ENCODE measurements around the gene CSNK2A3. TPM values are rescaled to one million over a fixed set of nuclear protein-coding genes. Genes with fewer than 3 reads are reported as not detected.

CSNK2A3 gene
- total RNA-seq, 1 experiment from 2014 or later = 1.6 TPM

DNA sequence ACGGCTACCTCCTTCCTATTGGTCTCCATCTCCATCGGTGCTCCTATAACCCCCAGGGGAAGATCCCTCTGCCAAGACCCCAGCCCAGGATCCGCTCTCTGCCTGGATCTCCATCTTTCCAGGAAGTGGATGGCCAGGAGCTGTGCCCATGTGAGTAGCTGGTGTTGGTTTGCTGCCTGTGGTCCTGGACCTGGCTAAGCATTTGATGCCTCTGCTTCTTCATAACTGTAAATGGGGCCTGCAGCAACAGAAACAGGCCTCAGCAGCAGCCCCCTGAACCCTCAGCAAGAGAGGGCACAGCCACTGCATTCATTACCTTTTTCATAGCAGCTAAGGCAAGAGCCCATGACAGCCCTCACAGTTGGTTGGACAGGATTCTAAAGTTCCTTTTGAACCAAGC is 26.6 kb upstream of the CSNK2A3 start:
- Histone ChIP-seq H3K4me3 (no peak overlapping the region), H3K9me3 (ENCODE audit: insufficient read depth, low read depth) (no peaks in the 10 kb centered on the region), H3K4me1 (replicated peaks; ENCODE audit: insufficient read depth) (no peaks in the 10 kb centered on the region), H3K27me3 (ENCODE audit: insufficient read depth, low read depth) (peaks cover 13% of the 10 kb centered on the region), H3K9me2 (ENCODE audit: insufficient read depth) (no peaks in the 10 kb centered on the region), H2AFZ (no peak overlapping the region), H3K36me3 (ENCODE audit: low read depth) (no peaks in the 10 kb centered on the region), H3K4me2 (no peak overlapping the region), H3F3A (ENCODE audit: insufficient read depth, low read depth) (no peaks in the 10 kb centered on the region), H3K79me2 (ENCODE audit: low read depth) (no peaks in the 10 kb centered on the region), H3K27ac (no peak overlapping the region), H4K20me1 (ENCODE audit: insufficient read depth) (no peaks in the 10 kb centered on the region)
- POLR2A ChIA-PET (ENCODE audit: unreplicated experiment) = no interaction called here
- intact Hi-C loops (cut with micrococcal nuclease; ENCODE audit: unreplicated experiment) = no loop called here
- no TSS peak for BruUV-seq (replicated peaks)
- no peak for TF ChIP-seq EZH2 (IDR thresholded peaks at IDR 0.05; ENCODE audit: low read depth)
- TF ChIP-seq, protein P1, sequence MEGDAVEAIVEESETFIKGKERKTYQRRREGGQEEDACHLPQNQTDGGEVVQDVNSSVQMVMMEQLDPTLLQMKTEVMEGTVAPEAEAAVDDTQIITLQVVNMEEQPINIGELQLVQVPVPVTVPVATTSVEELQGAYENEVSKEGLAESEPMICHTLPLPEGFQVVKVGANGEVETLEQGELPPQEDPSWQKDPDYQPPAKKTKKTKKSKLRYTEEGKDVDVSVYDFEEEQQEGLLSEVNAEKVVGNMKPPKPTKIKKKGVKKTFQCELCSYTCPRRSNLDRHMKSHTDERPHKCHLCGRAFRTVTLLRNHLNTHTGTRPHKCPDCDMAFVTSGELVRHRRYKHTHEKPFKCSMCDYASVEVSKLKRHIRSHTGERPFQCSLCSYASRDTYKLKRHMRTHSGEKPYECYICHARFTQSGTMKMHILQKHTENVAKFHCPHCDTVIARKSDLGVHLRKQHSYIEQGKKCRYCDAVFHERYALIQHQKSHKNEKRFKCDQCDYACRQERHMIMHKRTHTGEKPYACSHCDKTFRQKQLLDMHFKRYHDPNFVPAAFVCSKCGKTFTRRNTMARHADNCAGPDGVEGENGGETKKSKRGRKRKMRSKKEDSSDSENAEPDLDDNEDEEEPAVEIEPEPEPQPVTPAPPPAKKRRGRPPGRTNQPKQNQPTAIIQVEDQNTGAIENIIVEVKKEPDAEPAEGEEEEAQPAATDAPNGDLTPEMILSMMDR (conservative IDR thresholded peaks at IDR 0.05) = no peak
- DNase-seq = no peak
- CTCF ChIA-PET = no interaction called here

GRCh38 chr11:11378184-11378940 is 25.3 kb upstream of the CSNK2A3 start:
- no peaks in the 10 kb centered on the region for H4K20me1 ChIP-seq (ENCODE audit: insufficient read depth)
- CTCF ChIA-PET = no interaction called here
- H3K9me2 ChIP-seq (ENCODE audit: insufficient read depth) = no peaks in the 10 kb centered on the region
- H2AFZ ChIP-seq = no peak overlapping the region
- H3K4me1 ChIP-seq (replicated peaks; ENCODE audit: insufficient read depth) = no peaks in the 10 kb centered on the region
- no peak overlapping the region for H3K4me3 ChIP-seq
- H3K79me2 ChIP-seq (ENCODE audit: low read depth) = no peaks in the 10 kb centered on the region
- no peaks in the 10 kb centered on the region for H3K36me3 ChIP-seq (ENCODE audit: low read depth)
- no peaks in the 10 kb centered on the region for H3K9me3 ChIP-seq (ENCODE audit: insufficient read depth, low read depth)
- no peak for TF ChIP-seq EZH2 (IDR thresholded peaks at IDR 0.05; ENCODE audit: low read depth)
- no peak for DNase-seq
- POLR2A ChIA-PET (ENCODE audit: unreplicated experiment) = no interaction called here
- BruUV-seq (replicated peaks) = no TSS peak
- no peaks in the 10 kb centered on the region for H3F3A ChIP-seq (ENCODE audit: insufficient read depth, low read depth)
- intact Hi-C loops (cut with micrococcal nuclease; ENCODE audit: unreplicated experiment) = no loop called here
- peaks cover 16% of the 10 kb centered on the region for H3K27me3 ChIP-seq (ENCODE audit: insufficient read depth, low read depth)
- H3K4me2 ChIP-seq = no peak overlapping the region
- H3K27ac ChIP-seq = no peak overlapping the region

GRCh38 chr11:11374358-11375148 is 21.5 kb upstream of the CSNK2A3 start:
- ChIA-PET POLR2A (ENCODE audit: unreplicated experiment) (no interaction called here), CTCF (no interaction called here)
- intact Hi-C loops (cut with micrococcal nuclease; ENCODE audit: unreplicated experiment) = no loop called here
- Histone ChIP-seq H3F3A (ENCODE audit: insufficient read depth, low read depth) (no peaks in the 10 kb centered on the region), H3K4me3 (no peak overlapping the region), H3K36me3 (ENCODE audit: low read depth) (no peaks in the 10 kb centered on the region), H3K9me3 (ENCODE audit: insufficient read depth, low read depth) (no peaks in the 10 kb centered on the region), H3K79me2 (ENCODE audit: low read depth) (no peaks in the 10 kb centered on the region), H3K4me2 (no peak overlapping the region), H4K20me1 (ENCODE audit: insufficient read depth) (no peaks in the 10 kb centered on the region), H2AFZ (no peak overlapping the region), H3K27ac (no peak overlapping the region), H3K9me2 (ENCODE audit: insufficient read depth) (no peaks in the 10 kb centered on the region), H3K27me3 (ENCODE audit: insufficient read depth, low read depth) (peaks cover 20% of the 10 kb centered on the region), H3K4me1 (replicated peaks; ENCODE audit: insufficient read depth) (no peaks in the 10 kb centered on the region)
- no peak for TF ChIP-seq EZH2 (IDR thresholded peaks at IDR 0.05; ENCODE audit: low read depth)
- TF ChIP-seq, protein P1 (conservative IDR thresholded peaks at IDR 0.05) = no peak
- BruUV-seq (replicated peaks) = no TSS peak
- no peak for DNase-seq

Data from PC-9 (cell line).